GM12891 (cell line): ENCODE measurements around the gene ANKRD34B. TPM values are rescaled to one million over a fixed set of nuclear protein-coding genes. Genes with fewer than 3 reads are reported as not detected.

Experiments
- DNase-seq: peaks from one replicate; pipeline ENCODE4 v3.0.0; 2011; ENCODE audit warnings: low spot score; ENCODE audit not compliant: insufficient read length
- FAIRE-seq: peaks from 2 replicates; lab custom pipeline; 2011; peaks lifted over from hg19 to GRCh38; lab: Jason Lieb, UNC
- PAX5 ChIP-seq: IDR thresholded peaks from 2 replicates; pipeline ENCODE4 v1.6.1; 2011; ENCODE audit warnings: low read length, moderate library complexity, mild to moderate bottlenecking; ENCODE audit not compliant: insufficient read depth, severe bottlenecking
- POLR2A ChIP-seq: IDR thresholded peaks from 2 replicates; pipeline ENCODE4 v1.6.1; 2011; ENCODE audit warnings: low read depth, low read length, control low read depth
- POLR2AphosphoS5 ChIP-seq: IDR thresholded peaks from 2 replicates; pipeline ENCODE4 v1.6.1; 2011; ENCODE audit warnings: low read depth, low read length, control low read depth
- POU2F2 ChIP-seq: IDR thresholded peaks from 2 replicates; pipeline ENCODE4 v1.6.1; 2011; ENCODE audit warnings: low read depth, mild to moderate bottlenecking, control low read depth, low read length, moderate library complexity
- SPI1 ChIP-seq: IDR thresholded peaks from 2 replicates; pipeline ENCODE4 v1.6.1; 2011; ENCODE audit warnings: low read depth, low read length, control low read depth
- TAF1 ChIP-seq: IDR thresholded peaks from 2 replicates; pipeline ENCODE4 v1.6.1; 2011; ENCODE audit warnings: low read depth, low read length, control low read depth
- polyA plus RNA-seq: library from polyadenylated mRNA; unstranded; fragments of >200 nt; gene quantifications from one replicate; pipeline ENCODE4 v1.2.1, GENCODE V29; 2012; ENCODE audit warnings: low read depth, missing spikeins, inconsistent platforms; ENCODE audit not compliant: missing spikeins

ANKRD34B gene
- polyA plus RNA-seq: not detected

DNA sequence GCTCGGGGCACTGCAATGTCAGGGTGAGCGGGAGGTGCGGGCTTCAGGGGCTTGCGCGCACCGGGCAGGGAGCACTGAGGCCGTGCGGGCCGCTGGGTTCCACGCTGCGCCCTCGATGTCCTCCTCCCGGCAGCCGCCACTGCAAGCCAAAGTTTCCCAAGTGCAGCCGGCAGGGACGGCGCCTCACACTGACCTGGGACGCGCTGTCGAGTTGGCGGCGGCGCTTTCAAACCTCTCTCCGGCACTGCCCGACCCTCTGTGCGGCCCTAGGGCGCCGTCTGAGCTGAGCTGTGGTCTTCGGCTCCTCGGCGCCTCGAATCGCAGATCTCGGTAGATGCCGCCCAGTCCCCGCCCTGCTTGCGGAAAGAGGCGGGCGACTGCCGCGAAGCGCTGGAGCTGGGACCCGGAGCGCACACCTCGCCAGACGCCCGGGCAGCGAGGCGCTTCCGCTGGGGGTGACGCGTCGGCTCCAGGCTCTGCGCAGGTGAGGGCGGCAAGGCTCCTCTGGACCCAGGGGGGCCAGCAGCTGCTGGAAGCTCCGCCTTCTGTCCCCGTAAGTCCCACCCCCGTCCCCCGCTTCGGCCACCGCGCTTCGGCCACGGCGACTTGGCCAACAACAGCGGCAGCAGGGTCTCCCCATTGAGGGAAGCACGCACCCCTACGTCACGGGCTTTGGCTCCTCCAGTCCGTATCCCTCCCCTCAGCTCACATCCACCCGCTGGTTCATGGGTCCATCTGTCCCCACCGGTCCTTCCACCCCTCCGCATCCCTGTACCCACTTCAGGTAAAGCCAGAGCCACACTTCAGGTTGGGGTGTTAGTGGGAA lies at the start of gene ANKRD34B:
Gene ANKRD34B (minus strand): TSS at position 320 of the 826 bp plus-strand sequence. CDS start 10,261 bp downstream, outside the sequence.
- FAIRE-seq: peak; percentile 77
- TF ChIP-seq POU2F2 (no peak), SPI1 (no peak), TAF1 (no peak), POLR2AphosphoS5 (no peak), POLR2A (no peak), PAX5 (no peak)
- DNase-seq: peak; percentile 68

DNA sequence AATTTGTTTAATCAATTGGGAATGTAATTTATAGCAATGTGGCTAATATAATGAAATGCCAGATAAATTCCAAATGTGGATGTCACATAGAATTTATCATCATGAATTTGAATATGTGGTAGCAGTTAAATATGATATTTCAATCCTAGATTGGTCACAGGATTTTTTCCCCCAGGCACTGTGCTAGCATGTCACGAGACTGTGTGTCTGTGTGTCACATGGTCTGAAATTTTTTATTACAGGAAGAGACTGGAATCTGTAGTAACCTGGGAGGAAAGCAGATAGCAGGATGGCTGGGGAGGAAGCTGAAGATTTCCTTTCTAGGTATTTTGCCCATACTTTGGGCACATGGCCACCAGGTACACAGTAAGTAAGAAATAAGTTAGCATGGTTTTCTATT lies 49.0 kb upstream of the ANKRD34B start:
- DNase-seq: no peak
- TF ChIP-seq SPI1: no peak
- no peak for TF ChIP-seq TAF1
- no peak for TF ChIP-seq POLR2A
- TF ChIP-seq PAX5: no peak
- no peak for TF ChIP-seq POLR2AphosphoS5
- no peak for TF ChIP-seq POU2F2
- FAIRE-seq: no peak

GRCh38 chr5:80618438-80618837 lies 48.4 kb upstream of the ANKRD34B start:
- peak; percentile 52 for FAIRE-seq
- TF ChIP-seq POU2F2 (no peak), PAX5 (no peak), POLR2A (no peak), SPI1 (no peak), TAF1 (no peak), POLR2AphosphoS5 (no peak)
- DNase-seq: no peak

GRCh38 chr5:80615266-80615914 lies 45.3 kb upstream of the ANKRD34B start:
- FAIRE-seq (no peak), DNase-seq (no peak)
- TF ChIP-seq PAX5 (no peak), SPI1 (no peak), POU2F2 (no peak), POLR2AphosphoS5 (no peak), POLR2A (no peak), TAF1 (no peak)

- no peak for TF ChIP-seq SPI1
- no peak for TF ChIP-seq PAX5
- no peak for TF ChIP-seq POLR2A
- TF ChIP-seq POU2F2: no peak
- TF ChIP-seq TAF1: no peak
- TF ChIP-seq POLR2AphosphoS5: no peak
- no peak for DNase-seq
- no peak for FAIRE-seq
Observed at GRCh38 chr5:80609692-80610091, 39.6 kb upstream of the ANKRD34B start.

- FAIRE-seq: peak; percentile 20
Observed at GRCh38 chr5:80608731-80609130, 38.7 kb upstream of the ANKRD34B start.

GRCh38 chr5:80607832-80608231 lies 37.8 kb upstream of the ANKRD34B start:
- FAIRE-seq (peak; percentile 68), DNase-seq (peak; percentile 16)
- TF ChIP-seq PAX5 (no peak), SPI1 (peak; percentile 63)

More at GRCh38 chr5:80608731-80609130, 38.7 kb upstream of the ANKRD34B start:
- DNase-seq: no peak
- TF ChIP-seq SPI1 (no peak), TAF1 (no peak), POLR2A (no peak), POLR2AphosphoS5 (no peak), POU2F2 (no peak), PAX5 (no peak)

GRCh38 chr5:80607343-80607742 lies 37.3 kb upstream of the ANKRD34B start:
- FAIRE-seq (no peak), DNase-seq (no peak)
- TF ChIP-seq PAX5: no peak
- TF ChIP-seq POLR2A: no peak
- no peak for TF ChIP-seq TAF1
- TF ChIP-seq SPI1: no peak
- TF ChIP-seq POU2F2: no peak
- TF ChIP-seq POLR2AphosphoS5: no peak

DNA sequence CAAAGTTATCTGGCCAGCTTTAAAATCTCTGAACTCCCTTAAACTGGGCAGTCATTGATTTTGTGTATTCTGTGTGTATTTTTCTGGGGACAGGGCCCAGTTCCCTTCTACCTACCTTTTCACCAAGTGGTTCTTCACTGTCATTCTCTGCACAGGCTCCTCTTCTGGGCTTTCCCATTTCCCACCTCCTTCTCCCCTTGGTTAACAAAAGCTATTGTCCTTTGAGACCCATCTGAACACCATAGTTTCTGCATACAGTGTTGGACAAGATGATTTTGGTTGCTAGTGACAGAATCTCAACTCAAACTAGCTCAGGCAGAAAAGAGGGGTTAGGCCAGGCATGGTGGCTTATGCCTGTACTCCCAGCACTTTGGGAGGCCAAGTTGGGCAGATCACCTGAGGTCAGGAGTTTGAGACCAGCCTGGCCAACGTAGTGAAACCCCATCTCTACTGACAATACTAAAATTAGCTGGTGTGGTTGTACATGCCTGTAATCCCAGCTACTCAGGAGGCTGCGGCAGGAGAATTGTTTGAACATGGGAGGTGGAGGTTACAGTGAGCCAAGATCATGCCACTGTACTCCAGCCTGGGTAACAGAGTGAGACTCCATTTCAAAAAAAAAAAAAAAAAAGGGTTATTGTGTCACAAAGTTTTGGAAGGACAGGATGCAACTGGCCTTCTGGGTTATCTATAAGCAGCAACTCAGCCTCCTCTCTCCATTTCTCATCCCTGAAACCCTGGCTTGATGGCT lies 31.0 kb upstream of the ANKRD34B start:
- DNase-seq (no peak), FAIRE-seq (no peak)
- no peak for TF ChIP-seq POU2F2
